ENCODE results near the gene TMEM63C.

DNA sequence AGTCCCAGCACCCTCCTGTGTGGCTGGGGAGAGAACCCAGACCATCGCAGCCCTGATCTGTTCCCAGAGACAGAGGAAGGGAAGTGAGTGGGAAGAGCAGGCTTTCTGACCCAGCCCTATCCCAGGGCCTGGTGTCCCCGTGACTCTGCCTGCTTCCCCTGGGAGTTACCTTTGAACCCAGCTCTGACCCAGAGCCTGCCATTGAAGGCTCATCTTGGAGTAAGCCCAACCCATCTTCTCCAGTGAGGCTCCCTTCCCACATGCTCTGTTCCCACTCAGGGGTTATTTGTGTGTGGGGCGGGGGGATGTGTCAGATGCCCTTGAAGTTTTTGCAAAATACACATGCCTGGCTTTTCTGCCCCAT, 6.0 kb downstream of the TMEM63C start:
- TF ChIP-seq POLR2A (IDR thresholded peaks at IDR 0.05; ENCODE audit: low read depth, low read length) (no peak), TAF1 (IDR thresholded peaks at IDR 0.05; ENCODE audit: borderline replicate concordance, low read depth, low read length) (no peak)
